ENCODE measurements around the gene PKD2L1. TPM values are rescaled to one million over a fixed set of nuclear protein-coding genes. Genes with fewer than 3 reads are reported as not detected.
A peak's percentile ranks its signal among the peaks of the same experiment; 100 is the strongest.

Gene PKD2L1
- polyA plus RNA-seq, 1 donor (not counting 4 experiments of a cell fraction or from before 2014, with no cell fraction given): not detected

GRCh38 chr10:100342627-100342972 is 12.6 kb upstream of the PKD2L1 start:
- Histone ChIP-seq H3K9ac (ENCODE audit: control insufficient read depth, extremely low read depth, insufficient read depth, low read length) (no peak overlapping the region), H3K9me3 (ENCODE audit: control insufficient read depth, low read depth, low read length) (no peaks in the 10 kb centered on the region), H3K27ac (ENCODE audit: control insufficient read depth, insufficient read depth, low read length) (no peak overlapping the region), H3K4me2 (ENCODE audit: control insufficient read depth, extremely low read depth, insufficient read depth, low read depth, low read length) (no peak overlapping the region), H3K9me1 (ENCODE audit: control insufficient read depth, extremely low read depth, insufficient read depth, low read length) (no peaks in the 10 kb centered on the region), H4K20me1 (ENCODE audit: control insufficient read depth, extremely low read depth, insufficient read depth, low read length) (no peaks in the 10 kb centered on the region), H2AFZ (ENCODE audit: control insufficient read depth, low read length) (no peak overlapping the region), H3K4me1 (ENCODE audit: control insufficient read depth, extremely low read depth, insufficient read depth, low read length) (peaks cover 8% of the 10 kb centered on the region), H3K36me3 (ENCODE audit: control insufficient read depth in 2 of 2, extremely low read depth in 1 of 2, insufficient read depth in 2 of 2, low read length in 2 of 2) (no peaks in the 10 kb centered on the region), H3K27me3 (ENCODE audit: control insufficient read depth, extremely low read depth, insufficient read depth, low read length) (no peaks in the 10 kb centered on the region), H3K4me3 (ENCODE audit: control insufficient read depth in 2 of 3, extremely low read depth in 1 of 3, insufficient read depth in 2 of 3, low read depth in 1 of 3, low read length in 3 of 3) (no peak overlapping the region), H3K79me2 (ENCODE audit: control insufficient read depth, insufficient read depth, low read length) (peaks cover 12% of the 10 kb centered on the region)
- TF ChIP-seq EZH2 (IDR thresholded peaks at IDR 0.05; ENCODE audit: low read length) (no peak), CTCF (optimal IDR thresholded peaks at IDR 0.05 in 1 of 3, IDR thresholded peaks at IDR 0.05 in 1 of 3, conservative IDR thresholded peaks at IDR 0.05 in 1 of 3; ENCODE audit: extremely low read depth in 1 of 3, insufficient read depth in 2 of 3, low read length in 3 of 3) (no peak)
- FAIRE-seq (no peak), DNase-seq (ENCODE audit: low read depth, low spot score) (no peak)
- dilution Hi-C loops (cut with MboI; ENCODE audit: extremely low pct_ligation_motif_present, low sequenced_read_pairs): loop anchor here (25.0 kb wide), 1 partner anchor 95 kb away; no protein-coding TSS in a partner anchor

GRCh38 chr10:100341953-100342626 is 12.1 kb upstream of the PKD2L1 start:
- H3K4me3 ChIP-seq (ENCODE audit: control insufficient read depth in 2 of 3, extremely low read depth in 1 of 3, insufficient read depth in 2 of 3, low read depth in 1 of 3, low read length in 3 of 3): no peak overlapping the region
- no peak overlapping the region for H3K4me2 ChIP-seq (ENCODE audit: control insufficient read depth, extremely low read depth, insufficient read depth, low read depth, low read length)
- H3K27me3 ChIP-seq (ENCODE audit: control insufficient read depth, extremely low read depth, insufficient read depth, low read length): no peaks in the 10 kb centered on the region
- H3K9ac ChIP-seq (ENCODE audit: control insufficient read depth, extremely low read depth, insufficient read depth, low read length): no peak overlapping the region
- no peak for DNase-seq (ENCODE audit: low read depth, low spot score)
- H3K9me3 ChIP-seq (ENCODE audit: control insufficient read depth, low read depth, low read length): no peaks in the 10 kb centered on the region
- dilution Hi-C loops (cut with MboI; ENCODE audit: extremely low pct_ligation_motif_present, low sequenced_read_pairs): loop anchor here (25.0 kb wide), 1 partner anchor 95 kb away; no protein-coding TSS in a partner anchor
- peaks cover 8% of the 10 kb centered on the region for H3K4me1 ChIP-seq (ENCODE audit: control insufficient read depth, extremely low read depth, insufficient read depth, low read length)
- peaks cover 7% of the 10 kb centered on the region for H3K79me2 ChIP-seq (ENCODE audit: control insufficient read depth, insufficient read depth, low read length)
- H3K27ac ChIP-seq (ENCODE audit: control insufficient read depth, insufficient read depth, low read length): no peak overlapping the region
- H3K9me1 ChIP-seq (ENCODE audit: control insufficient read depth, extremely low read depth, insufficient read depth, low read length): no peaks in the 10 kb centered on the region
- H3K36me3 ChIP-seq (ENCODE audit: control insufficient read depth in 2 of 2, extremely low read depth in 1 of 2, insufficient read depth in 2 of 2, low read length in 2 of 2): no peaks in the 10 kb centered on the region
- FAIRE-seq: peak; percentile 68
- no peaks in the 10 kb centered on the region for H4K20me1 ChIP-seq (ENCODE audit: control insufficient read depth, extremely low read depth, insufficient read depth, low read length)
- peak overlapping the region; percentile 62 for H2AFZ ChIP-seq (ENCODE audit: control insufficient read depth, low read length)
- TF ChIP-seq CTCF (optimal IDR thresholded peaks at IDR 0.05 in 1 of 3, IDR thresholded peaks at IDR 0.05 in 1 of 3, conservative IDR thresholded peaks at IDR 0.05 in 1 of 3; ENCODE audit: extremely low read depth in 1 of 3, insufficient read depth in 2 of 3, low read length in 3 of 3): peak; percentile 92 to 96 (median 92)
- no peak for TF ChIP-seq EZH2 (IDR thresholded peaks at IDR 0.05; ENCODE audit: low read length)

All from keratinocyte (primary cell).